G401.6 (cell line): Measurements from ENCODE around the gene WDR18.

ENCODE experiments used
- FAIRE-seq: peaks from 2 replicates; lab custom pipeline; 2012; peaks lifted over from hg19 to GRCh38; lab: Jason Lieb, UNC

The WDR18 gene

GRCh38 chr19:964761-965694 is 19.1 kb upstream of the WDR18 start:
- no peak for FAIRE-seq

DNA sequence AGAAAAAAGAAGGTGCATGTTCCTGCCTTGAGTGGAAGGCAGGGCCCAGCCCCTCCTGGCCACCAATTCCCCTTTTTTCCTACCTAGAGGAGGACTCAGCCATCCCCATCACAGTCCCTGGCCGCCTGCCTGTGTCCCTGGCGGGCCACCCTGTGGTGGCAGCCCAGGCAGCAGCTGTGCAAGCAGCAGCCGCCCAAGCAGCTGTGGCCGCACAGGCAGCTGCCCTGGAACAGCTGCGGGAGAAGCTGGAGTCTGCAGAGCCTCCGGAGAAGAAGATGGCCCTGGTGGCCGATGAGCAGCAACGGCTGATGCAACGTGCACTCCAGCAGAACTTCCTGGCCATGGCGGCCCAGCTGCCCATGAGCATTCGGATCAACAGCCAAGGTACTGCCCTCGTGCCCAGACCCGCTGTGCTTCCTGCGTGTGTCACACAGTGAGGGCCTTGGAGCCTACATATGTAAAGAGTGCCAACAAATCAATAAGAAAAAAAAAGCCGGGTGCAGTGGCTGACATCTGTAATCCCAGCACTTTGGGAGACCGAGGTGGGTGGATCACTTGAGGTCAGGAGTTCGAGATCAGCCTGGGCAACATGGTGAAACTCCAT is 17.6 kb upstream of the WDR18 start:
- no peak for FAIRE-seq

DNA sequence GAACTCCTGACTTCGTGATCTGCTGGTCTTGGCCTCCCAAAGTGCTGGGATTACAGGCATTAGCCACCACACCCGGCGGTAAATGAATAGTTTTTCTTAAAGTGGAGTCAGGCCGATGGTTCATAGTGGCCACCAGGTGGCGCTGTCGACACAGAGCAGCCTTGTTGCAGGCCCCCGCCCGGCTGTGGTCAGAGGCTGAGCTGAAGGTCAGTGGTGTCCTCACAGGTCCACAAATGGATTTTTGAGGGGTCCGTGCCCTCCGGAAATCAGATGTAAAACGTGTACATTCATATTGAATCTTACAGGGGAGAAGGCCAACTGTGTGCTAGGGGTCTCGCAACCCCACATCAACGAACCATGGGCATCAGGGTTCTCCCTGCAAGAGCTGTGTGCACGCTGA is 13.4 kb upstream of the WDR18 start:
- no peak for FAIRE-seq

DNA sequence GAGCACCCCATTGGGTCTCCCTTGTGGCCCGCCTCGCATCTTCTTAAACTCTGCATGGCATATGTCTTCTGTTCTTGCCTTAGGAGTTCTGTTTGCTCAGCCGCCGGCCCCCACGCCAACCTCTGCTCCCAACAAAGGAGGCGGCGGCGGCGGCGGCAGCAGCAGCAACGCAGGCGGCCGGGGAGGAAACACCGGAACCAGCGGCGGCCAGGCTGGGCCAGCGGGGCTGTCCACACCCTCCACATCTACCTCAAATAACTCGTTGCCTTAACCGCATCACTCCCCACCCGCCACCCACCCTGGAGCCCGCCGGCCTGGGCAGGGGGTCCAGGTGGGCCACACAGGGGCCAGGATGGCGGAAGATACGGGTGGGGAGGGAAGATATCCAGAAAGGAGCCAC is 12.3 kb upstream of the WDR18 start:
- no peak for FAIRE-seq

GRCh38 chr19:972281-972680 is 11.9 kb upstream of the WDR18 start:
- no peak for FAIRE-seq

DNA sequence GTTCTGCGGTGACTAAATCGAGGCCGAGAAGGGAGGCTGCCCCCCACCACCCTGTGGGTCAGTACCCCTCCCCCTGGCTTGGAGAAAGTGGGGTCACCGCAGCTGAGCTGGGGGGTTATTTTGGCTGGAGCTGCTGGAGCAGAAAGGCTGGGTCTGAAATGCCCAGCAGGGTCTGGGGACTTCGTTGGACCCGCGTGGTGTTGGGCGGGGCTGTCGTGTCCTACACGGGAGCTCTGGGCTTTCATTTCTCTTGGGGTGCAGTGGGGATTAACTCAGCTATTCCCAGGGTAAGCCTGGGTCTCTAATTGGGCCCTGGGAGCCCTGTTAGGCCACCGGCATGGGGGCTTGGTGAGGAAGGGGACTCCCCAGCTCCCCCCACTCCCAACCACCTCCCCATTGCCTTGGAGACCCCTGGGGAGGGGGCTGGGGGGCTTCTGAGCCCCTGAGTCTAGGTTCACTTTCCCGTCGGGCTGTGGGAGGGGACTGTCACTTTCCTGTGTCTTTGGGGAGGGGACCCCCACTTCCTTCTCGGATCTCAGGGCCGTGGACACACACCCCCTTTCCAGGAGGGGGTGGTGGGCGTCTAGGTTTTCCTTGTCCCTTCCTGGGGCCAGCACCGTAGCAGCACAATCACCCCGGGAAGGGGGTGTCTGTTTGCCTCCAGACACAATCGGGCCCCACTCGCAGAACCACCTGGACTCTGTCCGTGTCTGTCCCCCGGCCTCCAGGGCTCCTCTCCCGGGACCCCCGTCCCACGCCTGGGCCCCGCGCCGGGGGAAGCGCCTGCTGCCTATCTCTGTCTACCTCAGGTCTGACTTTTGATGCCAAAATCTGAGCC is 10.2 kb upstream of the WDR18 start:
- no peak for FAIRE-seq

DNA sequence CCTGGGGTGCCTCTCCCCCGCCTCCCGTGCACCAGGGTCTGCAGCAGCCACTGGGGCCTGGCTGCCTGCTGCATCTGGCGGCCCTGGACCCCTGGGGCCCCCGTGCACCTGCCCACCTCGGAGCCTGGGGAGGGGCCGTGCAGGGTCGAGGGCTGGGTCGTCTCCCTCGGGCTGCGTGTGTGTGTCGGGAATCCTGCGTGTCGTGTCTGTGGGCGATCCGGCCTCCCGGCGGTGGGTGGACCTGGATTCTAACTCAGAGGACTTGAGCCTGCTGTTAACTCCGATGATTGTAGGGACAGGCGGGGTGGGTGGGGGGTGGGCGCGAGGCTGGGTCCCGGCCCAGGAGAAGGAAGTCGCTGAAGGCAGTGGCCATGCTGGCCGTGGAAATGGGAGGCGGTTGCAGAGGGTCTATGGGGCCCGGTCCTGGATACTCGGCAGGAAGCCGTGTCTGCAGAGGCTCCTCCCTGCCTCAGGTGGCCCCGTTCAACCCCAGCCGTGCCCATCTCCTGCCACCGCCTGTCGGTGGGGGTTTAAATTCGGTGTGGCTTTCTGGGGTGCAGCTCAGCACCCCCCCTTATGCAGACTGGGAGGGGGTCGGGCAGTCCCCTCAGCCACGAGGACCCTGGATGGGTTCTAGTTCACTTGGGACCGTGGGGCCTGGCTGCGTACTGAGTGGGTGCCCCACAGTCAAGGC is 9.4 kb upstream of the WDR18 start:
- FAIRE-seq = no peak

- no peak for FAIRE-seq
Measured at GRCh38 chr19:976476-976875, 7.7 kb upstream of the WDR18 start.

GRCh38 chr19:977058-977464 is 7.1 kb upstream of the WDR18 start:
- no peak for FAIRE-seq

GRCh38 chr19:979318-979741 is 4.8 kb upstream of the WDR18 start:
- FAIRE-seq = no peak

- no peak for FAIRE-seq
Measured at GRCh38 chr19:980133-980998, 3.8 kb upstream of the WDR18 start.

DNA sequence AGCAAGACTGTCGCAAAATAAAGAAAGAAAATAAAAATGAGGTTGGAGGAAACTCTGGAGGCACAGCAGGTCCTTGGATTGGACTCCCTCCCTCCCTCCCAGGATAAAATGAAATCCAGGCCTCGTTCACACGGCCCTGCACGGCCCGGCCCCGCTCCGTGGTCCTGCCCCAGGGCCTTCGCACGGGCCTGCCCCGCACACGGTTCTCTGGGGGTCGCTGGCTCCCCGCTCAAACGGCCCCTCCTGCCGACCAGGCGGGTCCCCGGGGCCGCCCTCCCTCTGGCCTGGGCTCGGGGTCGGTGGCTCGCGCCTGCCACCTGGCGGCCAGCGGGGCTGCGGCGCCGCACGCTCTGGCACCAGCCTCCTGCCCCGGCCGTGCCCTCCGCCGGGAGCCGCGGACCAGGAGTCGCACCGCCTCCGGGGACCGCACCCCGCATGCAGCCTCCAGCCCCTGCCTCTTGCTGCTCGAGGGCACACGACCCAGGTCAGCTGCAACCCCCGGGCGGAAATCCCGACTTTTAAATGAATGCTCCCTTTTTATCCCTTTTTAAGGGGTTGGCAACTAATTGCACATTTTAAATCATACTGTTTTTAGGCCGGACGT is 1.5 kb upstream of the WDR18 start:
- no peak for FAIRE-seq

DNA sequence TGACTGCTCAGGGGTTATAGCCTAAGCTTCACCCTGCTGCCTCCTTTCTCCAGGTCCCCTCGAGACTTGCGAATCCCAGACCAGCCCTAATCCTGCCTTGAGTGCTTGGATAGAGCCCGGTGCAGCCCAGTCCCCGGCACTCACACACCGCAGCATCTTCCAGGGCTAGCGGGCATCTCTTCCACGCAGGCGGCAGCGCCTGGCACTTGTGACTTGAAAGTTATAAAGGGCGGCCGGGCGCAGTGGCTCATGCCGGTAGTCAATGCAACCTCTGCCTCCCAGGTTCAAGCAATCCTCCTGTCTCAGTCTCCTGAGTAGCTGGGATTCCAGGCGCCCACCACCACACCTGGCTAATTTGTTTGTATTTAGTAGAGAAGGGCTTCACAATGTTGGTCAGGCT is 1.9 kb downstream of the WDR18 start:
- no peak for FAIRE-seq

- no peak for FAIRE-seq
Measured at GRCh38 chr19:988081-988480, 3.9 kb downstream of the WDR18 start.

DNA sequence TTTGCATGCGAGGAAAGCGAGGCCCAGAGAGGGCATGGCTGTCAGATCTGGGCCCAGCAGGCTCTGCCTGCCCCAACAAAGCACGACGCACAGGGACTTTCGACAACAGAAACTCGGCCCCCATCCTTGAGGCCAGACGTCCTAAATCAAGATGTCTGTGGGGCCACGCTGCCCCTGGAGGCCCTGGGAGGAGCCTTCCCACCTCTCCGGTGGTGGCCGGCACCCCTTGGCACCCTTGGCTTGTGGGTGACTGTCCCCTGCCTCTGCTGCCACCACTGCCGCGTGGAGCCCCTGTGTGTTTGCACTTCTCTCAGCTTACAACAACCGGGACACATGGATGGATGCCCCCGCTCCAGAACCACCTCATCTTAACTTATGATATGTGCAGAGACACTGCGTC is 4.4 kb downstream of the WDR18 start:
- FAIRE-seq = no peak

DNA sequence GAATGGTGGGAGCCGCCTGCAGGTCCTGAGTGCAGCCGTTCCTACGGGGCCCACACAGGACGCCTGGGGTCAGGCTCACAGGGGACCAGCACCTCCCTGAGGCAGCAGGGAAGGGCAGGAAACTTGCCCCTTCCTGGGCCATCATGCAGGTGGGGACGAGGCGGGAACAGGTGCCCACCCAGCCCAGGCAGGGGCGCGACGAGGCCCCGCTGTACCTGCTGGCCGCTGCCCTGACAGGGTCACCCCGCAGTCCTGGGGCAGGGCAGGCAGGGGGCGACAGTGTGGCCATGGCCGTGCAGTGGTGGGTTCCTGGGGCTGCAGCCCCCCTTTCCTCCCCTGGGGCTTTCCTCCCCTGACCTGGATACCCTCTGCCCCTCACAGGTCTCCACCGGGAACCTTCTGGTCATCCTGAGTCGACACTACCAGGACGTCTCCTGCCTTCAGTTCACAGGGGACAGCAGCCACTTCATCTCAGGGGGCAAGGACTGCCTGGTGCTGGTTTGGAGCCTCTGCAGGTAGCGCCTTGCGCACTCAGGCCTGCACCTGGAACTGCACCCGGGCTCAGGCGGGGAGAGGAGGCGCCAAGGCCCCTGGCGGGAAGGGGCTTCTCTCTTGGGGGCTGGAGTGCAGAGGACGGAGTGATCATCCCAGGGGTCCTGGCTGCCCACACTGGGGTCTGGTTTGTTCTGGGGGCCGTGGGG is 5.4 kb downstream of the WDR18 start:
- FAIRE-seq = no peak

DNA sequence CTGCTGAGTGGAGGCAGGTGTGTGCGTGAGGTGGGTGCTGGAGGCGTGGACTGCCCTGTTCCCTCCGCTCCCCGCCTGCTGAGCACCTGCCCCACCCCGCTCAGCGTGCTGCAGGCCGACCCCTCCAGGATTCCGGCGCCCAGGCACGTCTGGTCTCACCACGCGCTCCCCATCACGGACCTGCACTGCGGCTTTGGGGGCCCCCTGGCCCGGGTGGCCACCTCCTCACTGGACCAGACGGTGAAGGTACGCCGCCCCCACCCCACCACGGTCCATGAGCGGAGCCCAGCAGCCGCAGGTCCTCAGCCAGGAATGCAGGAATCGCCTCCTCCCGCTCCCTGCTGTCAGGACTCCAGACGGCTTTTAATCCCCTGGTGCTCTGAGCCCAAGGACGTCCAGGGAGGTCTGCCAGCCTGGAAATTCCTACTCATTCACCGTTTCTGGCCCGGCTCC is 6.0 kb downstream of the WDR18 start:
- no peak for FAIRE-seq

- no peak for FAIRE-seq
Measured at GRCh38 chr19:990746-991145, 6.6 kb downstream of the WDR18 start.

GRCh38 chr19:991174-991931 is 7.2 kb downstream of the WDR18 start:
- no peak for FAIRE-seq
